Central memory CD4-positive, alpha-beta T cell (primary cell): ENCODE measurements around the gene SMIM41.
A peak's percentile ranks its signal among the peaks of the same experiment; 100 is the strongest.

Source experiments
- DNase-seq: peaks from one replicate; pipeline ENCODE4 v3.0.0; 2022

Gene SMIM41

DNA sequence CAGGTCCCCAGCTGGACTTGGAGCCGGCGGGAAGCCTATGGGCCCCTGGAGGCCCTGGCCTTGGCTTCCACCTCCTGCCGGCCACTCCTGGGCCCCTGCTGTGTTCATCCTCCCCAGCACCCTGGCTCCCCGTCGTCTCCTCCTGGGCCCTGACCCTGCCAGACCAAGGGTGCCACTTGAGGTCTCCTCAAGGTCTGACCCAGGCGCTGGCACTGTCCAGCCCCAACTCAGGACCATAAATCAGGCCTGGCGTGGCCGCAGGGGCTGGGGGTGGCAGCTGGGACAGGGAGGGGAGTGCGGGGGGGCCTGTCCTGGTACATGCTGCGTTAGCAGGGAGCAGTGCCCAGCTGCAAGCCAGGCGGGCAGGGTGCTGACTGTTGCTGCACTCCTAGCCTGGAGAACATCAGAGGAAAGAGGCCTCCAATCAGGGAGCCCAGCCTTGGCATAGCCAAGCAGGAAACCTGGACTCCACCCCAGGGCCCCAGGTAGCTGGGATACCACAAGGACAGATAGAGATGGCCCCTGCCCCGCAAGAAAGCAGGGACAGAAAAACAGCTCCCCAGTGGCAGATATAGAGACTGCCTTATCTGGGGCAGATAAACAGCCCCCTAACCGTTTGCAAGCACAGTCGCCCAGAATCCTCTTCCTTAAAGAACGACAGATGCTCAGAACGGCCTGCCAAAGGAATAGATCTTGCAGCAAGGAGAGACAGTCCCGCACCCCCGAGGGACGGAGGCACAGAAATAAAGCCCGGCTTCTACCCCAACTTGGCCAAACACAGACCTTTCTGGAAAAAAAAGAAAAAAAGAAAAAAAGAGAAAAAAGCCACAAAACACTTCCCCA lies 16.2 kb upstream of the SMIM41 start:
- no peak for DNase-seq

DNA sequence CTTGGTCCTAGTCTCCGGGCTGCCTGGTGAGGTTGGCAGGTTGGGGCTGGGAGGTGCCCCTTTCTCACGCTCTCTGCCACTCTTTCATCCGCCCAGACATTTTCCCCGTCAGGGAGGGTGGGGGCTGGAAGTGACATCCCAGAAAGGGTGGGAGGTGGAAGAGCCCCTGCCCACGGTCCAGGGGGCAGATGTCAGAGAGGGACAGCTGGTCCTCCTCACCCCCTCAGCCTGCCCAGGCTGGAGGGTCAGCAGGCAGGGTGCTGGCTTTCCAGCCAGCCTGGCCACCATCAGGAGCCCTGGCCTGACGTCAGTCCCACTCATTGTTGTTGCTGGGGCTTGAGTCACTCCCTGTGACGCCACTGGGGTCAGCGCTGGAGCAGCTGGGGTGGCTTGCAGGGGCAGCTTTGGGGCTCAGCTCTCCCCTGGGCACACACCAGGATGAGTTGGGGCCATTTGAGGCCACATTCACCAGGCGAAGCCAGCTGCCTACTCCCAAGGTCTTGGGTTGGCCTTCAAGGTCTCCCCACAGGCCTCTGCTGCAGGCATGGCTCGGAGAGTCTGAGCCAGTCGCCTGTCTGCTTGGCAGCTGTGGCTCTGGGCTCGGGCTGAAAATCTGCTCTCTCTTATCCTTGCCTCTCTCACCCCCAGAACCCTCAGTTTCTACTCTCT lies 15.4 kb upstream of the SMIM41 start:
- DNase-seq: no peak

DNA sequence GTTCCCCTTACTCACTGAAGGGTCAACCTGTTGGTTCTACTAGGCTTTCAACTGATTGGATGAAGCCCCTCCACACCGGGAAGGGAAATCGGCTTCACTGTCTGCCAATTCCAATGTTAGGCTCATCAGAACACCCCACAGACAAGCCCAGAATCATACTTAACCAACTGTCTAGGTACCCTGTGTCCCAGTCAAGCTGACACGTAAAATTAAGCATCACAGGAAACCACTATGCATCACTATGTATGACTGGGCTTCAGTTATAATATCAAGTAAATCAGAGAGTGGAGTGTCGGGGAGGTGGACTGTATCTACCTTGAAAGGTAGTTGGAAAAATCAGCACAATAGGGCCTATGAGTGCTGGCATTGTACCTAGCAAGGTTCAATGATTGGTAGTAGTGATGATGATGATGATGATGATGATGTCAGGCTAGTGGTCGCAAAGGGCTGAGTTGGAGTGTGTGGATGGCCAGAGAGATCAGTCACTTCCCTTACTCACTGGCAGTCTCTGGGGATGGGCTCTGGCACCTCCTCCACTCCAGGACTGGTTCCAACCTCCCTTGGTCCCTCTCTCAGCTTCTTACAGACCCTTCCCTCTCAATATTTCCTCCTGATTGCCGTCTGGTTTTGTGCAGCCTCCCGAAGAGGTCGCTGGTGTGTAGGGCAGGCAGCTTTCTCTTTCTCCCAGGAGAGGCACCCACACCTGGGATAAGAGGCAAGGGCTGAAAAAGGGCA lies 13.0 kb upstream of the SMIM41 start:
- no peak for DNase-seq

DNA sequence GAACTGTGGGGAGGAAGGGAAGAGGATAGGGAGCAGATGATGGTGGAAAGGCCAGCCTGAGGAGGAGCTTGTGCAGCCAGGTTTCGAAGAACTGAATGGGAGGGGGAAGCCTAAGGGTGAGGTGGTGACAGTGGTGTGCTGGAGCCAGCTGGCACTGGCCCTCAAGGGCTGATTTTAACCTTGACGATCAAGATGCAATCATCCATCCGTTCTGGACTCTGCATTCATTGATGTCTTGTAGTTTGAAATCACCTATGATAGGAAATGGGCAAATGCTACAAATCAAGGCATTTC lies 12.5 kb upstream of the SMIM41 start:
- no peak for DNase-seq

DNA sequence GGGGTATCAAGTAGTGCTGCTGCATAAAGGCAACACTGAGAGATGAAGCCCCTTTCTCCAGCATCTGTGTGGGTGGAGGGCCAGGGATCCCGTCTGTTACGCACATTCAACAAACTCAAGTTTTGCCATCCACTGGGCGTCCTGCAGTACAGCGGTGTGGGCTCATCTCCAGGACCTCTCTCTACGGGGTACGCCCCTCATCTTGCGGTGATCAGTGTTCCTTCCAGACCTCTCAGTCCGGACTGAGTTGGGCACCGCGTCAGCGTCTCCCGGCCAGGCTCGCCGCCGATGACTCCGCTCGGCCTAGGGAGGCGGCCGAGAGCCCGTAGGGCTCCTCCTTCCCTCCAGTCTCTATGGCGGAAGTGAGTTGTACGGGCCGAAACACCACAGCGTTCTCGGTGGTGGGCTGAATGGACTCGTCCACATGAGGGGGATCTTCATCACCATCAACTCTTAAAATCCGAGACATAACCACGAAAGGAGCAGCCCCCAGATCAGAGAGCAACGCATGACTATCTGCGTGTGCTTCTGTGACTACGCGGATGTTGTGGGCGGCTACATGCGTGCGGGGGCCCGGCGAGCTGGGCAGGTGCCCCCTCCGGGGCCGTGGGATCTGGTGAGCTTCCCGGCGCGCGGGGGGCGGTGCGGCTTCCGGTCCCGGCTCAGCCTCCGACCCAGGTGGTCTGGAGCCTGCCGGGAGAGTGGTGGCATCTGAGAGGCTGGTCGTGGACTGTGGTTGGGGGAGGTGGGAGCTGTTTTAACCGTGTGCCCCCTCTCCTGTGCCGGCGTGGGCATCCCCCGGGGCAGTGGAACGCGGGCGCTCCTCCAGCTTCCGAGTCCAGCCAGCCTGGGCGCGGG lies 9.9 kb upstream of the SMIM41 start, which contains the start of gene ATG101:
TSS of gene ATG101 (plus strand) at position 652 of the 858 bp plus-strand sequence. CDS start 3,673 bp downstream, outside the sequence.
- peak; percentile 89 for DNase-seq

DNA sequence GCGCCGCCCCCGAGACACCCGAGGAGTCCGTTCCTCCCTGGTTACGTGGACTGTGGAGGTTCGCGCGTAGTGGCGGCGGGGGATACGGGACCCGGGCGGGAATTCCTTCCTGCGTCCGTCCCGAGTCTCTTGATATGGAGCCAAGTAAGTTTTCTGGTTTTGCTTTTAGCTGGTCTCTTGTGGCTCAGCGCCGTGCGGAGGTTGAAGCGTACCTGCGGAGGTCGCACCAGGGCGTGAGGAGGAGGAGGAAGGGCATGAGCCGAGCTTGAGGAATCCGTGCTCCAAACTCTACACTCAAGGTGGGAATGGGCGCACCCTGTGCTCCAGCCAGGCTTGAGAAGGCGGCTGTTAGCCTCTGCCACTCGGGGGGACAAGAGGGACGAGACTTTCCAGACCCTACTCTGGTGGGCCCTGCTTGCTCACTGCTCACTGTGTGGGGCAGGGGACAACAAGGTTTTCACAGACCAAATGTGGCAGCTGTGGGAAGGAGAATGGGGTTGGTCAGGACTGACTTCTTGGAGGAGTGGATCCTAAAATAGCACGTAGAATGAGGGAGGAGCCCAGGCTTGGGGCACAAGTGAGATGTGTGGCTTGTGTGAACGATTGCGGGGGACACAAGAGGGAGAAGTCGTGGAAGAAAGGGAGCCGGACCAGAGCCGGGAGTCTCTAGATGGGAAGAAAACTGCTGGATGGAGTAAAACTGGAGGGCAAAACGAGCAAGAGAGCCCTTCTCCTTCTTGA lies 9.1 kb upstream of the SMIM41 start:
- no peak for DNase-seq

DNA sequence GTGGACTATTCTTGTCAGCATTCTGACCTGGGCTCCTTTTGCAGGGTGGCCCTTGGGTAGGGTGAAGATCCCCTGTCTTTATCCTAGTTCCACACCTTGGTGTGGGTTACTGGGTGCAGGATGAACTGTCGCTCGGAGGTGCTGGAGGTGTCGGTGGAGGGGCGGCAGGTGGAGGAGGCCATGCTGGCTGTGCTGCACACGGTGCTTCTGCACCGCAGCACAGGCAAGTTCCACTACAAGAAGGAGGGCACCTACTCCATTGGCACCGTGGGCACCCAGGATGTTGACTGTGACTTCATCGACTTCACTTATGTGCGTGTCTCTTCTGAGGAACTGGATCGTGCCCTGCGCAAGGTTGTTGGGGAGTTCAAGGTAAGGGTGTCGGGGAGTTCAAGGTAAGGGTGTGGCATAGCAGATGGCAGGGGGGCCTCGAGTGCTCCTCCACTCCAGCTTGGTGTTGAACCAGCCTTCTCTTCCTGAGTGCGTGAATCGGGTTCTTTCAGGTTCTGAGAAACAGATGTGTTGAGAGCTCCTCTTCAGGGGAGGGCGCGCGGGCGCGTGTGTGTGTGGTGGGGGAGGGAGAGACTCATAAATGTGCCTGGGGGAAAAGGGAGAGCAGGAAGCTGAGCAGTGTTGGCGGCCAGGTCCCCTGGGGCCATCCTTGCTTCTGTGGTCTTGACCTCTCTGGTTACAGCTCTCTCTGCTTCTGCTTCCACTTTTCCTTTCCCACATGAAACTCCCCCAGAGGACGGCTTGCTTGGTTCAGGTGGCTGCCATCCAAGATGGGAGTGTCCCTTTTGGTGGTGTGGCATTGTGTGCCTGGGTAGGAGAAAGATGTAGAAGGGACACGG lies 5.7 kb upstream of the SMIM41 start:
- DNase-seq: no peak

DNA sequence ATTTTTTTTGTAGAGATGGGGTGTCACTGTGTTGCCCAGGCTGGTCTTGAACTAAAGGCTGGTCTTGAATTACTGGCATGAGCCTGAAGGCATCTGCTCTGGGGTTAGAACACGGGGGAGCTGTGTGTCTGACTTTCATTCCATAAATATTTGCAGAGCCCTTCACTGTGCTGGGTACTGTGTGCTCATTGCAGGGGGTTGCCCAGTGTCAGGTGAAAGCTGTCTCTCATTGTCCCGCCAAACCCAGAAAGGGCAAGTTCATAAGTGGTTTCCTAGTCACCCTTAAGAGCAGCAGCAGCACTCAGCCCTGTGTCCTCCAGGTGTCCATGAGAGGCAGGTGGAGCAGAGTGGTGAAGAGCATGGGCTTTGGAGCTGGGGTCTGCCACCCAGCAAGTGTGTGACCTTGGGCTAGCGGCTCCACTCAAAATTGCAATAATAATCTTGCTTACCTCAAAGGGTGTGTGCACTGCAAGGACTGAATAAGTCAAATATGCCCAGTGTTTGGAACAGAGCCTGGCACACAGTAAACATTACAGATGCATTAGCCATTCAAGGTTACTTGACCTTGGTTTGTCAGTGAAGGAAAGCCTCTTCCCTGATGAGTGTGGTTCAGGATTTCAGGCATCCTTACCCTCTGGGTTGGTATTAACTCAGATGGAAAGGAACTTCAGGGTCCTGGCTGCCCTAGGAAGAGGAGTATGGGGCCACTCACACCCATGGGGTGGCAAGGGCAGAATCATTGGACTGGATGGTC lies 4.4 kb upstream of the SMIM41 start:
- DNase-seq: no peak

DNA sequence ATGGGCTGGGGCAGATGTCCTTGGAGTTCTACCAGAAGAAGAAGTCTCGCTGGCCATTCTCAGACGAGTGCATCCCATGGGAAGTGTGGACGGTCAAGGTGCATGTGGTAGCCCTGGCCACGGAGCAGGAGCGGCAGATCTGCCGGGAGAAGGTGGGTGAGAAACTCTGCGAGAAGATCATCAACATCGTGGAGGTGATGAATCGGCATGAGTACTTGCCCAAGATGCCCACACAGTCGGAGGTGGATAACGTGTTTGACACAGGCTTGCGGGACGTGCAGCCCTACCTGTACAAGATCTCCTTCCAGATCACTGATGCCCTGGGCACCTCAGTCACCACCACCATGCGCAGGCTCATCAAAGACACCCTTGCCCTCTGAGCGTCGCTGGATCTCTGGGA lies 2.7 kb upstream of the SMIM41 start:
- no peak for DNase-seq

DNA sequence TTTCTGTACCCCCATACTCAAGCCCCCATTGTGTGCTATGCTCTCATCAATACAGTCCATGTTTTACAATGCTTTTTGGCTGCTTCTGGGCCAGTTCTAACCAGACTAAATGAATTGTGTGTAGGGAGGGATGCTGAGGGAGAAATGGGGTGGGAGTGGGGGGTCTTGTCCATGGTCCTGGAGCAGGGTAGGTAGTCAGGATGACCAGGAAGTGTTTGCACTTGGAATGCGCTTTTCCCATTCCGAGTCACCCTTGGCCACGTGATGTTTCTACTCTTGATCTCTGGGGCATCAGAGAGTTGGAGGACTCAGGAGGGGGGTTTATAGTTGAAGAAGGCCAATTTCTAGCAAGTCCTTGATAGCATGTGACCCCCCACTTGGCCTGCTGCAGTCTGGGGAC lies 1.2 kb upstream of the SMIM41 start:
- no peak for DNase-seq

DNA sequence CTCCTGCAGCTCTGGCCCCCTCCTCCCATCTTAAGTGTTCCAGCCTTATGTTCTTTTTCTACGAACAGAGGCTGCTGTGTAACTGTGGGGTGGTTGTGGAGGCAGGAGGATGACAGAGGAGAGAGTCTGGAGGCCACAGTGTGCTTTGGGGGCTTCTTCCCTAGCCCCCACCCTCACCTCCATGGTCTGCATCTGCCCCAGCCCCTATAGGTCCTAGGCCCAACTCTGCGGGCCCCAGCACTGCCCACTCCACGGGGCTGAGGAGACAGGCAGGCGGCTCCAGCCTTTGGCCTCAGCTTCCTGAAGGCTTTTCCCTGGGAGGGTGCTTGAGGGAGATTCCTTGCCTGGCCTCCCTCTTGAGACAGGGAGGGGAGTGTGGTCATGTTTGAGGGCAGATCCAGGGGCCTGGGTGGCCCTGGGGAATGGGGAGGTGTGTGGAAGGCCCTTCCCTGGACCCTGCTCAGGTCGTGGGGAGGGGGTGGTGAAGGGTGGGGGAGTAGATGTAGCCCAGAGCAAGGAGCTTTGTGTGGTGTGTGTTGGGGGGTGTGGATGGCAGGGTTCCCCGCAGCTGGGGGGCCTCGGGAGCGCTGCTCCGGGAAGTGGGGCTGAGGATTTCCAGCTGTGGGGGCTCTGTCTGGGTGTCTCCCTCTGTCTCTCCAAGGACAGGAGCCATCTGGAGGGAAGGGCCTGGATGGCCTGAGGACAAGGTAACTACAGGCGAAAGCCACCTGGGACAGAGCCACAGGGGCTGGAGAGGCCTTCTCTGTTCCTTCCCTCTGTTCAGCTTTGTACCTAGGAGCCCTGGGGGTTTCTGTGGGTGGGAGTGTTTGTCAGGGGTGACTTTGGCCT lies 1.1 kb downstream of the SMIM41 start:
- DNase-seq: no peak

DNA sequence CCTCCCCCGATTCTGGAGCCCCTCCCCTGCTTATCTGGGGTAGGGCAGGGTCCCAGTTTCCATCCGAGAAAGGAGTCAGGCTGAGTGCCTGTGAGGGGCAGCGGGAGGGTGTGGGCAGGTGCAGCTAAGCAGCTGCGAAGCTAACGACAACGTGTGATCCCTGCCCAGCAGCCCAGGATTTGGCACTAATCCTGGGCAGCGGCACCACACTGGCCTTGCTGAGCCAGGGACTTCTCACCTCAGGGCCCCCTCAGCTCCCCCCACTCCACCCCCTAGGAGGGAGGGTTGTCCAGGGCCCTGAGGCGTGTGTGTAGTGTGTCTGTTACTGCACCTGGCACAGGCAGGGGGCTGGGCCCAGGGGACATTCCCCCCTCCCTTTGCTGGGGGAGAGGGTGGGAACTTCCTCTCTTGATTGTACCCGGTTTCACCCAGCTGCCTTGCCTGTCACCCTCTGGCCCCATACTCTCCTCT lies 1.8 kb downstream of the SMIM41 start:
- DNase-seq: no peak

DNA sequence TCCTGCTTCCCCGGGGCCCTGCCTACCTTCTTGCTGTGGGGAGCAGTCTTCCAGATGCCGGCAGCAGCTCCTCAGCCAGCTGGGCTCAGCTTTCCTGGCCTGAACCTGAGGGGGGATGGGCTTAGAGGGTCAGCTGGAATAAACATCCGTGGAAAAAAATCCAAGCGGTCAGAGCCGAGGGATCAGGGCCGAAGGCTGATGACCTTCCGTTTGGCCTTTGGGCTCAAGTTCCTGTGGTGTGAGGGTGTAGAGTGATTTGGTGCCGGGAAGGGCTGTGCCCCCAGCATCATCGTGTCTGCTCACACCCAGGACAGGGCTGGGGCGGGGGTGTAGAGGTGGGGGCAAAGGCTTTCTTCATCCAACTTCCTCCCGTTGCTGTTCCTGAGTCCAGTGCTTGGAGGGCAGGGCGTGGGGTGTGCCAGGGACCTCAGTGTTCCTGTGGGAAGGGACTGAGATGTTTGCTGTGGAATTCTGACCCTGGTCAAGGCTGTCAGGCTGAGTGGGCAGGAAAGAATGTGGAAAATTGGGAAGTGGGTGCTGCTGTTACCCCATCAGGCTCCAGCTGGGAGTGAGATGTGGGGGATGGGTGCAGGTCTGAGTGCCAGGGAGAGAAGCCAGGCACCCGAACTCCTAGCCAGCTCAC lies 2.6 kb downstream of the SMIM41 start:
- DNase-seq: no peak

DNA sequence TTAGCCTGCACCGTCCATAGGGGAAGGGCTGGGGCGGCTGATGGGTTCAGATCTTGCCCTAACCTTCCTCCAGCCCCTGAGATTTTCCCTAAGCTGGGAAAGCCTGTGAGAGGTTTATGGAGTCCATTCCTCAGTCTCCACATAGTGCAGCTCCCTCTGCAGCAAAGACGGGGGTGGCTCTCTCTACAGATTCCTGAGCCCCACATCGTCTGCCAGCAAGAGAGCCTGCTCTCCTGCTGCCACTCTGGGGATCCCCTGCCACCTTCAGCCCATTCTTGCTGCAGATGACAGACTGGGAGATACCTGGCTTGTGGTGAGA lies 3.1 kb downstream of the SMIM41 start:
- DNase-seq: no peak

DNA sequence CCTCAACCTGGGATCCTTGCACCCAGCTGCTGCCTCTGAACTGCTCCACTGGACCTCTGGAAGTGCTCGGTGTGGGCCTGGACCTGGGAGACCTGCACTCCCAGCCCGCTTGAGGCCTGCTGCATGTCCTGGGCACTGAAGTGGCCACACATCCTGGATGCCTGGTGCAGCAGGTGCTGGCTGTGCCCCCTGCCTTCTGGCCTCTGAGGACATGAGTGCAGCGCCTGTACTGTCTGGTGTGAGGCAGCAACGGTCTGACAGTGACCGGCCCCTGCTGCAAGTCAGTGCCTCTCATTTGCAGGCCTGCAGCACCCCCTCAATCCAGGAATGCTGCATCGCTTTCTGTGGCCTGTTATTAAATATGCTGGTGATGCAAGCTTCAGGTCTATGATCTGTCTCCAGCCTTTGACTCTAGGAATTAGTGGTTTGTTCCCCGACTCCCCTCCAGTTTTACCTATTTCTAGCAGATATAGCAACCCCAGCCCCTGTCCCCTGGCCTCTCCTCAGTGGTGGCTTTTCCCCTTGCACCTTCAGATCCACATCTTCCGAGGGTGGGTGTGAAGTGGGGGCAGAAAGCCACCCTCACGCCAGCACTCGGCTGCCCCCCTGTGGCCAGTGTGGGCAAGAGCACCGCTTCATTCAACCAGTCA lies 3.6 kb downstream of the SMIM41 start:
- peak; percentile 54 for DNase-seq

DNA sequence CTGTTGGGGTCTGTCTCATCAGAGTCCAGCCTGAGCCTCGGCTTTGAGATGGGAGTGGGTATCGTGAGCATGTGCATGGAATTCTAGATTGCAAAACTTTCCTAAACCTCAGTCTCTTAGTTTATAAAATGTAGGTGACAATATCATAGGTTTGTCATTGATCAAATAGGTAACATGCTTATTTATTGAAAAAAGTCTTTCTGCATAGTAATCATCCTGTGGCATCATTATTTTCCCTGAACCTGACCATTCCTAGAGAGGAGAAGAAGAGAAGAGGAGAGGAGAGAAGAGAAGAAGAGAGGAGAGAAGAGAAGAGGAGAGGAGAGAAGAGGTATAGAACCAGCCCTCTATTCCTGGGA lies 4.1 kb downstream of the SMIM41 start:
- DNase-seq: no peak

DNA sequence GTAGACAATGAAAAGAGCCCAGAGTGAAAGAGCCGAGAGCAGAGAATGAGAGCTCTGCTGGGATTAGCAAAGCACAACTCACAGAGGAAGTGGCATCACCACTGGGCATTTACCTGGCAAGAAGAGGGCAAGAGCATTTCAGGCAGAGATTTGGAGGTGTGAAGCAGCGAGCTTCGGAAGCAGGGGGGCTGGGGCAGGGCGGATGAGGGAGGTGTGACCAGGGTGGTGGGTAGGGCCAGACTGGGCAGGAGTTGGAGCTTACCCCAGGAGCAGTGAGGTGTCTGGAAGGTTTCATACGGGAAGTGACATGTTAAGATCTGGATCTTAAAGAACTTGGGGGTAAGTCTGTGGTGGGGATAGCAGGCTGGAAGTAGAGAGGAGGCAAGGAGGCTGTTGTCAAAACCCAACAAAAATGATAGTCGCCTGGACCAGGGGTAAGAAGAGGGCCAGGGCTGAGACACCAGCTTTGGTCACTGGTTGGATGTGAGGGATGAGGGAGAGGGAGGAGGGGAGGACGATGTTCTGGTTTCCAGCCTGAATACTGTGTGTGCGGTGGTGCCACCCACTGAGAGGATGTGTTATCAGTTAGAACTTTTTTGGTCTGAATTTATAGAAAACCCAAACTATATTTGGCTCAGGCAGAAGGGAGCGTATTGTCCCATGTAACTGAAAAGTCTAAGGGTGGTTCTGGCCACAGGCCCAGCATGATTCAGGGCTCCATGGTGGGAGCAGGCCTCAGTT lies 5.2 kb downstream of the SMIM41 start:
- no peak for DNase-seq
